Hepatocyte (in vitro differentiated cells): ENCODE results near the gene TNFRSF13B. TPM values are rescaled to one million over a fixed set of nuclear protein-coding genes. Genes with fewer than 3 reads are reported as not detected.
"Not testable (repeated sequence)": the region's sequence is repeated elsewhere in the genome, so short reads cannot be mapped to it uniquely, and the experiment has no call there.

Experiments used
- DNase-seq: peaks from one replicate; pipeline ENCODE4 v3.0.0-alpha.2; 2016; ENCODE audit warnings: low spot score
- H2AFZ ChIP-seq: fragments of 200-600 bp; sonication (generic); 2 replicates; pipeline ENCODE4 v1.6.0; 2016; ENCODE audit warnings: antibody characterized with exemption, mild to moderate bottlenecking
- H3K27ac ChIP-seq: fragments of 200-600 bp; sonication (generic); 2 replicates; pipeline ENCODE4 v1.5.1; 2016; ENCODE audit warnings: mild to moderate bottlenecking
- H3K27me3 ChIP-seq: fragments of 200-600 bp; sonication (generic); 2 replicates; pipeline ENCODE4 v1.6.1; 2016
- H3K36me3 ChIP-seq: fragments of 200-600 bp; sonication (generic); replicated peaks from 2 replicates; pipeline ENCODE4 v1.5.1; 2016; ENCODE audit warnings: low read depth; ENCODE audit not compliant: insufficient read depth
- H3K4me1 ChIP-seq: fragments of 200-600 bp; sonication (generic); 2 replicates; pipeline ENCODE4 v1.5.1; 2016; ENCODE audit warnings: mild to moderate bottlenecking, moderate library complexity; ENCODE audit not compliant: insufficient read depth
- H3K4me2 ChIP-seq: fragments of 200-600 bp; sonication (generic); 2 replicates; pipeline ENCODE4 v1.6.0; 2016
- H3K4me3 ChIP-seq: fragments of 200-600 bp; sonication (generic); 2 replicates; pipeline ENCODE4 v1.5.1; 2016; ENCODE audit warnings: mild to moderate bottlenecking
- H3K79me2 ChIP-seq: fragments of 200-600 bp; sonication (generic); 2 replicates; pipeline ENCODE4 v1.6.0; 2017; ENCODE audit warnings: mild to moderate bottlenecking
- H3K9me2 ChIP-seq: fragments of 200-600 bp; sonication (generic); replicated peaks from 2 replicates; pipeline ENCODE4 v1.6.0; 2017; ENCODE audit warnings: mild to moderate bottlenecking; ENCODE audit not compliant: insufficient read depth
- H3K9me3 ChIP-seq: fragments of 200-600 bp; sonication (generic); 2 replicates; pipeline ENCODE4 v1.5.1; 2016; ENCODE audit warnings: low read depth, mild to moderate bottlenecking
- H4K20me1 ChIP-seq: fragments of 200-600 bp; sonication (generic); 2 replicates; pipeline ENCODE4 v1.6.0; 2016; ENCODE audit warnings: mild to moderate bottlenecking; ENCODE audit not compliant: insufficient read depth, poor library complexity, severe bottlenecking
- EZH2 ChIP-seq: fragments of 200-600 bp; sonication (generic); IDR thresholded peaks from 2 replicates; pipeline ENCODE4 v1.6.1; 2016; ENCODE audit warnings: antibody characterized with exemption, mild to moderate bottlenecking, borderline replicate concordance
- EZH2phosphoT487 ChIP-seq: fragments of 200-600 bp; sonication (generic); IDR thresholded peaks from one replicate; pipeline ENCODE4 v1.6.1; 2018; ENCODE audit warnings: antibody characterized with exemption, mild to moderate bottlenecking, low read depth, moderate library complexity; ENCODE audit not compliant: unreplicated experiment, severe bottlenecking
- WGBS: methylation state at CpG from one replicate; pipeline ENCODE4 v1.1.6; 2016; ENCODE audit warnings: low lambda C conversion rate; ENCODE audit errors: missing lambda C conversion rate; 5-methylcytosine and 5-hydroxymethylcytosine counted together
- polyA plus RNA-seq: library from polyadenylated mRNA; unstranded; fragments of >200 nt; fragmentation: Nextera tagmentation; extraction: Ambion mirVana; gene quantifications from 2 replicates; pipeline ENCODE4 v1.2.1, GENCODE V29; 2016
- total RNA-seq: library from RNA; depleted of rRNA; stranded (reverse); fragments of >200 nt; gene quantifications from 2 replicates; pipeline ENCODE4 v1.2.3, GENCODE V29; 2014
- TF ChIP-seq, protein P1 (sequence below): fragments of 200-600 bp; sonication (generic); IDR thresholded peaks from 2 replicates; pipeline ENCODE4 v1.5.1; 2016; ENCODE audit warnings: antibody characterized with exemption, mild to moderate bottlenecking; ENCODE audit not compliant: poor library complexity

Gene TNFRSF13B
- total and polyA plus RNA-seq, 2 experiments from 2014 or later, result not detected

DNA sequence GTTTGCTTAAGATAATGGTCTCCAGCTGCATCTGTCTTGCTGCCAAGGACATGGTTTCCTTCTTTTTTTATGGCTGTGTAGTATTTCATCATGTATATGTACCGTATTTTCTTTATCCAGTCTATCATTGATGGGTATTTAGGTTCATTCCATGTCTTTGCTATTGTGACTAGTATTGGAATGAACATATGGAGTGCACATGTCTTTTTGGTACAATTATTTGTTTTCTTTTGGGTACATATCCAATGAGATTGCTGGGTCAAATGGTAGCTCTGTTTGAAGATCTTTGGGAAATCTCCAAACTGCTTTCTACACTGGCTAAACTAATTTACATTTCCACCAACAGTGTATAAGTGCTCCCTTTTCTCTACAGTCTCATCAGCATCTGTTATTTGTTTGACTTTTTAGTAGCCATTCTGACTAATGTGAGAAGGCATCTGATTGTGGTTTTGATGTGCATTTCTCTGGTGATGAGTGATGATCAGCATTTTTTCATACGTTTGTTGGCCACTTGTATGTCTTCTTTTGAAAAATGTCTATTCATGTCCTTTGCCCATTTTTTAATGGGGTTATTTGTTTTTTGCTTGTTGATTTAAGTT is 66.2 kb downstream of the TNFRSF13B start:
- peaks cover 5% of the 10 kb centered on the region for H3K27me3 ChIP-seq
- H3K4me2 ChIP-seq, result no peak overlapping the region
- no peak for TF ChIP-seq EZH2phosphoT487
- TF ChIP-seq, protein P1, sequence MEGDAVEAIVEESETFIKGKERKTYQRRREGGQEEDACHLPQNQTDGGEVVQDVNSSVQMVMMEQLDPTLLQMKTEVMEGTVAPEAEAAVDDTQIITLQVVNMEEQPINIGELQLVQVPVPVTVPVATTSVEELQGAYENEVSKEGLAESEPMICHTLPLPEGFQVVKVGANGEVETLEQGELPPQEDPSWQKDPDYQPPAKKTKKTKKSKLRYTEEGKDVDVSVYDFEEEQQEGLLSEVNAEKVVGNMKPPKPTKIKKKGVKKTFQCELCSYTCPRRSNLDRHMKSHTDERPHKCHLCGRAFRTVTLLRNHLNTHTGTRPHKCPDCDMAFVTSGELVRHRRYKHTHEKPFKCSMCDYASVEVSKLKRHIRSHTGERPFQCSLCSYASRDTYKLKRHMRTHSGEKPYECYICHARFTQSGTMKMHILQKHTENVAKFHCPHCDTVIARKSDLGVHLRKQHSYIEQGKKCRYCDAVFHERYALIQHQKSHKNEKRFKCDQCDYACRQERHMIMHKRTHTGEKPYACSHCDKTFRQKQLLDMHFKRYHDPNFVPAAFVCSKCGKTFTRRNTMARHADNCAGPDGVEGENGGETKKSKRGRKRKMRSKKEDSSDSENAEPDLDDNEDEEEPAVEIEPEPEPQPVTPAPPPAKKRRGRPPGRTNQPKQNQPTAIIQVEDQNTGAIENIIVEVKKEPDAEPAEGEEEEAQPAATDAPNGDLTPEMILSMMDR, result no peak
- no peaks in the 10 kb centered on the region for H4K20me1 ChIP-seq
- no peak overlapping the region for H2AFZ ChIP-seq
- WGBS, result 48% methylated on average over 2 of the region's 2 CpGs
- DNase-seq, result no peak
- H3K9me3 ChIP-seq, result no peaks in the 10 kb centered on the region
- H3K36me3 ChIP-seq, result no peaks in the 10 kb centered on the region
- no peaks in the 10 kb centered on the region for H3K9me2 ChIP-seq
- H3K4me3 ChIP-seq, result no peak overlapping the region
- H3K4me1 ChIP-seq, result no peaks in the 10 kb centered on the region
- no peaks in the 10 kb centered on the region for H3K79me2 ChIP-seq
- H3K27ac ChIP-seq, result no peak overlapping the region

DNA sequence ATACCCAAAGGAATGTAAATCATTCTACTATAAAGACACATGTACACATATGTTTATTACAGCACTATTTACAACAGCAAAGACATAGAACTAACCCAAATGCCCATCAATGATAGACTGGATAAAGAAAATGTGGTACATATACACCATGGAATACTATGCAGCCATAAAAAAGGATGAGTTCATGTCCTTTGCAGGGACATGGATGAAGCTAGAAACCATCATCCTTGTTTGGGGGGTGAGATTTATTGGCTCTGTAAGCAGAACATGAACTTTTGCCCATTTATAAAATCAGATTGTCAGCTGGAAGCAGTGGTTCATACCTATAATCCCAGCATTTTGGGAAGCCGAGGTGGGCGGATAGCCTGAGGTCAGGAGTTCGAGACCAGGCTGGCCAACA is 68.8 kb downstream of the TNFRSF13B start:
- 91% methylated on average over 3 of the region's 3 CpGs for WGBS
- H3K9me2 ChIP-seq, DNase-seq, H3K79me2 ChIP-seq, H3K4me1 ChIP-seq, H3K27ac ChIP-seq, H3K9me3 ChIP-seq, H4K20me1 ChIP-seq, H2AFZ ChIP-seq, H3K36me3 ChIP-seq, H3K4me2 ChIP-seq, H3K27me3 ChIP-seq, H3K4me3 ChIP-seq: not testable (repeated sequence)

DNA sequence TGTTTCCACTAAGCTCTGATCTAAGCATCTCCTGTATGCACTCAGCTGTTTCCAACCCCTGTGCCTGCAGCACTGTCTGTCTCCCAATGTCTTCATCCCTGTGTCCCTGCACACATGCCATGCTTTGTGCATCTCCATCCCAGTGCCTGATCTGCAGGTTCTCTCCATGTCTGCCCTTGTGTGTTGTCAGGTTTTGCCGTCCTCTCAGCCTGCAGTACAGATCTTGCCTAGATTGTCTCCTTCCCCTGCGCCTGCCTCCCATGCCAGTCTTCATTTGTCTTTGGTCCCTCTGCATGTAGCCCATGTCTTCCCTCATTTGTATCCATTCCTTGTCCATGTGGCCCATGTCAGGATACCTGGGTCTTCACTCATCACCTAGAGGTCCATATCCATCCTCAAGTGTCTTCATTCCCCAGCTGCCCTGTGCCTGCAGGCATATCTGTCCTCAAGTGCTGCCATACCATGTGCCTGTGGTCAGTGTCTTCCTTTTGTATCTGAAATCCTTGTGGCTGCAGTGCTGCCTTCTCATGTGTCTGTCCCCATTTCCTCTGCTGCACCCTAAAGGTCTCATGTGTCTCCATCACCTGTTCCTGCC is 71.5 kb downstream of the TNFRSF13B start:
- no peak for DNase-seq
- 91% methylated on average over 2 of the region's 2 CpGs for WGBS
- no peak for TF ChIP-seq EZH2phosphoT487
- TF ChIP-seq EZH2, result no peak
- TF ChIP-seq, protein P1, result no peak

DNA sequence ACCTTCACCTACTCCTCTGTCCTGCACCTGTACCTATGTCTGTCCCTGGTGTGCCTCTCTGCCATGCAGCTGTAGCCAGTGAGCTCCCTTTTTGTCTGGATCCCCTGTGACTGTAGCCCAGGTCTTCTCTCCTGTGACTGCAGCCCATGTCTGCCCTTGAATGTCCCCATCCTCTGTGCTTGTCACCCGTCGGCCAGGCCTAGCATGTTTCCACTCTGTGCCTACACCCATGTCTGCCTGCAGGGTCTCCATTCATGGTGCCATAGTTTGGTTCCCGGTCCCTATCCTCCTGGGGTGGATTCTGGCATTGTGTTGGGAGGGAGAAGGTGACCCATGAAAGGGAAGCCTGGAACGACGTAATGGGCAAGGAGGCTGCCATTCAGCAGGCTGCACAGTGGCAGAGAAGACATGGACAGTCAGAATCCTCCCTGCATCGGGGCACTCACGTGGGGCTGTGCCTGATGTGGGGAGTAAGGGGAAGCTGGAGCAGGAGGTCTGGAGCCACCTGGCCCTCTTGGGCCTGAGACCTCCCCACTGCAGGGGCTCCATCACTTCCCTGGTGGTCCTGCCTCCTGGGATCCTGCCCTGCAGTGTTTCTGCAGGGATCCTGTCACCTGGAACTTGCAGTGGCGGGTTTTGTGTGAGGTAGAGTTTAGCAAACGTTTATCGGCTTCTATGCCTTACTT is 74.6 kb downstream of the TNFRSF13B start:
- H3K36me3 ChIP-seq, H3K4me1 ChIP-seq, H3K27me3 ChIP-seq, H4K20me1 ChIP-seq, H3K4me3 ChIP-seq, DNase-seq, H3K4me2 ChIP-seq, H3K9me3 ChIP-seq, H3K27ac ChIP-seq, H3K79me2 ChIP-seq, H3K9me2 ChIP-seq, H2AFZ ChIP-seq: not testable (repeated sequence)
- 82% methylated on average over 10 of the region's 10 CpGs for WGBS

More for the DNA sequence above, 71.5 kb downstream of the TNFRSF13B start:
- peaks cover 10% of the 10 kb centered on the region for H3K27me3 ChIP-seq
- no peak overlapping the region for H3K4me3 ChIP-seq
- H3K9me3 ChIP-seq, result no peaks in the 10 kb centered on the region
- no peaks in the 10 kb centered on the region for H3K36me3 ChIP-seq
- no peaks in the 10 kb centered on the region for H3K9me2 ChIP-seq
- H3K27ac ChIP-seq, result no peak overlapping the region
- H2AFZ ChIP-seq, result no peak overlapping the region
- H3K4me2 ChIP-seq, result no peak overlapping the region
- H3K4me1 ChIP-seq, result no peaks in the 10 kb centered on the region
- H4K20me1 ChIP-seq, result no peaks in the 10 kb centered on the region
- H3K79me2 ChIP-seq, result no peaks in the 10 kb centered on the region

DNA sequence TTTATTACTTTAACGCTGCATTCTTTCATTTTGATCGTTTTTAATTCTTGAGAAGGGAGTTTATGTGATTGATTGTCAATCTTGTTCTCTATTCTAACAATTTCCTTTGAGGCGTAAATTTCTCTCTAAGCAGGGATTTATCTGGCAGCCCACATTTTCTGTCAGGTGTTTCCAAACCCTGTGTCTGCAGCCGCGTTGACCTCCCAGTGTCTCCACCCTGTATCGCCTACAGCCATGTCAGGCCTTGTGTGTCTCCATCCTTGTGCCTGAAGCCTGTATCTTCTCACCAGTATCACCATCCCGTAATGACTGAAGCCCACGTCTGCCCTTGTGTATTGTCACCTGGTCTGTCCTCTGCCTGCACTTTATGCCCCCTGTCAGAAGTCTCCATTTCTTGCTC is 75.7 kb downstream of the TNFRSF13B start:
- not testable (repeated sequence) for DNase-seq
- WGBS, result 90% methylated on average over 8 of the region's 8 CpGs

DNA sequence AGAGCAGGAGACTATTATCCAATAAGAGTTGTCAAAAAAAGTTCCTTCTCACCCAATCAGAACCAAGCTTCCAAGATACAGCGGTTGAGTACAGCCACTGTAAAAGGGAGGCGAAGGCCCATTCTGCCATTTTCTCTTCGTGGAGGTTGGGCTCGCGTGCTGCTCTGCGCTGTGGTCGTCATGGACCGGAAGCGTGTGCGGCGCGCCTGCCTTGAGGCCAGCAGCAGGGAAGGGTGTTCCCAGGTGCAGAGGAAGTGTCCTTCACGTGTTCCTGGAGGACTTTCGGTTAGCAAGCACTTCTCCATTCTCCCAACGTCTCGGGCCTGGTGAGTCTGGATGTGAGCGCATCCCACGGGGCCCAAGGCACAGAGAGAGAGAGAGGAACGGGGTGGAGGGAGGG is 78.4 kb downstream of the TNFRSF13B start:
- not testable (repeated sequence) for DNase-seq, H3K9me2 ChIP-seq, H3K4me2 ChIP-seq, H4K20me1 ChIP-seq, H3K9me3 ChIP-seq, H3K36me3 ChIP-seq, H3K27ac ChIP-seq, H3K4me1 ChIP-seq, H2AFZ ChIP-seq, H3K27me3 ChIP-seq, H3K4me3 ChIP-seq, H3K79me2 ChIP-seq
- WGBS, result 95% methylated on average over 19 of the region's 19 CpGs

More for the DNA sequence above, 75.7 kb downstream of the TNFRSF13B start:
- H3K9me3 ChIP-seq, H3K27ac ChIP-seq, H2AFZ ChIP-seq, H4K20me1 ChIP-seq, H3K4me2 ChIP-seq, H3K36me3 ChIP-seq, H3K27me3 ChIP-seq, H3K79me2 ChIP-seq, H3K4me1 ChIP-seq, H3K9me2 ChIP-seq, H3K4me3 ChIP-seq: not testable (repeated sequence)
